ENCODE data around the gene TDO2.

TDO2 gene

GRCh38 chr4:155903453-155903852 lies at the start of gene TDO2:
Gene TDO2, plus strand, starts transcription at chr4:155903696. Its CDS starts 63 bp downstream, at chr4:155903759.
- no peak within 1 kb of the TSS for H3K4me3 Mint-ChIP-seq
- H3K4me1 Mint-ChIP-seq = peaks cover 4% of the 10 kb centered on the region
- peaks cover 4% of the 10 kb centered on the region for H3K27me3 Mint-ChIP-seq
- no peak for ATAC-seq (ENCODE audit: low read depth)
- no peak within 1 kb of the TSS for H3K27ac Mint-ChIP-seq
- H3K36me3 Mint-ChIP-seq = no peaks in the 10 kb centered on the region
- DNase-seq (ENCODE audit: low spot score in 2 of 2) = no peak
- no peaks in the 10 kb centered on the region for H3K9me3 Mint-ChIP-seq

GRCh38 chr4:155854582-155855226 lies 48.8 kb upstream of the TDO2 start:
- DNase-seq (ENCODE audit: low spot score in 2 of 2) = no peak
- Mint-ChIP-seq H3K4me1 (no peaks in the 10 kb centered on the region), H3K9me3 (no peaks in the 10 kb centered on the region), H3K36me3 (no peaks in the 10 kb centered on the region), H3K4me3 (no peak overlapping the region), H3K27me3 (no peaks in the 10 kb centered on the region), H3K27ac (no peak overlapping the region)
- no peak for ATAC-seq (ENCODE audit: low read depth)

- no peak overlapping the region for H3K4me3 Mint-ChIP-seq
- ATAC-seq (ENCODE audit: low read depth) = no peak
- no peak overlapping the region for H3K27ac Mint-ChIP-seq
- no peaks in the 10 kb centered on the region for H3K9me3 Mint-ChIP-seq
- no peaks in the 10 kb centered on the region for H3K27me3 Mint-ChIP-seq
- DNase-seq (ENCODE audit: low spot score in 2 of 2) = no peak
- no peaks in the 10 kb centered on the region for H3K4me1 Mint-ChIP-seq
- no peaks in the 10 kb centered on the region for H3K36me3 Mint-ChIP-seq
These were observed 47.6 kb upstream of the TDO2 start for GRCh38 chr4:155855897-155856296.

- ATAC-seq (ENCODE audit: low read depth) = no peak
- H3K27me3 Mint-ChIP-seq = no peaks in the 10 kb centered on the region
- H3K4me1 Mint-ChIP-seq = no peaks in the 10 kb centered on the region
- no peak within 1 kb of the TSS for H3K27ac Mint-ChIP-seq
- H3K9me3 Mint-ChIP-seq = peaks cover 10% of the 10 kb centered on the region
- peaks cover 2% of the 10 kb centered on the region for H3K36me3 Mint-ChIP-seq
- no peak for DNase-seq (ENCODE audit: low spot score in 2 of 2)
- no peak within 1 kb of the TSS for H3K4me3 Mint-ChIP-seq
These were observed 37.3 kb upstream of the TDO2 start, which contains the start of gene ASIC5 for GRCh38 chr4:155866177-155866576. Gene ASIC5, minus strand, starts transcription at chr4:155866277. Its CDS starts 51 bp downstream, at chr4:155866226.

- no peaks in the 10 kb centered on the region for H3K27me3 Mint-ChIP-seq
- H3K9me3 Mint-ChIP-seq = peaks cover 5% of the 10 kb centered on the region
- ATAC-seq (ENCODE audit: low read depth) = no peak
These were observed 27.6 kb upstream of the TDO2 start for GRCh38 chr4:155875878-155876277.

GRCh38 chr4:155877971-155878370 lies 25.5 kb upstream of the TDO2 start:
- H3K4me3 Mint-ChIP-seq = no peak overlapping the region
- no peaks in the 10 kb centered on the region for H3K36me3 Mint-ChIP-seq
- ATAC-seq (ENCODE audit: low read depth) (no peak), DNase-seq (ENCODE audit: low spot score in 2 of 2) (no peak)
- peaks cover 3% of the 10 kb centered on the region for H3K27me3 Mint-ChIP-seq
- no peak overlapping the region for H3K27ac Mint-ChIP-seq
- no peaks in the 10 kb centered on the region for H3K4me1 Mint-ChIP-seq
- H3K9me3 Mint-ChIP-seq = peaks cover 5% of the 10 kb centered on the region

More at GRCh38 chr4:155875878-155876277, 27.6 kb upstream of the TDO2 start:
- DNase-seq (ENCODE audit: low spot score in 2 of 2) = no peak
- no peak overlapping the region for H3K4me3 Mint-ChIP-seq
- no peaks in the 10 kb centered on the region for H3K4me1 Mint-ChIP-seq
- no peaks in the 10 kb centered on the region for H3K36me3 Mint-ChIP-seq
- H3K27ac Mint-ChIP-seq = no peak overlapping the region

GRCh38 chr4:155878611-155879010 lies 24.9 kb upstream of the TDO2 start:
- ATAC-seq (ENCODE audit: low read depth) (no peak), DNase-seq (ENCODE audit: low spot score in 2 of 2) (no peak)
- Mint-ChIP-seq H3K4me3 (no peak overlapping the region), H3K27ac (no peak overlapping the region), H3K4me1 (no peaks in the 10 kb centered on the region), H3K36me3 (no peaks in the 10 kb centered on the region), H3K9me3 (peaks cover 7% of the 10 kb centered on the region), H3K27me3 (peaks cover 3% of the 10 kb centered on the region)

- peaks cover 5% of the 10 kb centered on the region for H3K27me3 Mint-ChIP-seq
- H3K4me1 Mint-ChIP-seq = no peaks in the 10 kb centered on the region
- no peak for DNase-seq (ENCODE audit: low spot score in 2 of 2)
- ATAC-seq (ENCODE audit: low read depth) = no peak
- H3K4me3 Mint-ChIP-seq = no peak overlapping the region
- H3K9me3 Mint-ChIP-seq = peaks cover 11% of the 10 kb centered on the region
- no peaks in the 10 kb centered on the region for H3K36me3 Mint-ChIP-seq
- H3K27ac Mint-ChIP-seq = no peak overlapping the region
These were observed 23.7 kb upstream of the TDO2 start for GRCh38 chr4:155879767-155880166.

- peaks cover 5% of the 10 kb centered on the region for H3K27me3 Mint-ChIP-seq
- H3K4me1 Mint-ChIP-seq = no peaks in the 10 kb centered on the region
- H3K36me3 Mint-ChIP-seq = no peaks in the 10 kb centered on the region
- no peak for ATAC-seq (ENCODE audit: low read depth)
- H3K4me3 Mint-ChIP-seq = no peak overlapping the region
- H3K27ac Mint-ChIP-seq = no peak overlapping the region
- no peak for DNase-seq (ENCODE audit: low spot score in 2 of 2)
- H3K9me3 Mint-ChIP-seq = peaks cover 7% of the 10 kb centered on the region
These were observed 21.9 kb upstream of the TDO2 start for GRCh38 chr4:155881555-155881954.

- peaks cover 6% of the 10 kb centered on the region for H3K9me3 Mint-ChIP-seq
- no peaks in the 10 kb centered on the region for H3K36me3 Mint-ChIP-seq
These were observed 19.6 kb upstream of the TDO2 start for GRCh38 chr4:155883895-155884294.

GRCh38 chr4:155885666-155886065 lies 17.8 kb upstream of the TDO2 start:
- no peak for DNase-seq (ENCODE audit: low spot score in 2 of 2)
- H3K27ac Mint-ChIP-seq = no peak overlapping the region
- no peak for ATAC-seq (ENCODE audit: low read depth)
- peaks cover 5% of the 10 kb centered on the region for H3K27me3 Mint-ChIP-seq
- no peaks in the 10 kb centered on the region for H3K36me3 Mint-ChIP-seq
- H3K4me3 Mint-ChIP-seq = no peak overlapping the region
- H3K9me3 Mint-ChIP-seq = peaks cover 6% of the 10 kb centered on the region
- H3K4me1 Mint-ChIP-seq = no peaks in the 10 kb centered on the region

More at GRCh38 chr4:155883895-155884294, 19.6 kb upstream of the TDO2 start:
- no peak for DNase-seq (ENCODE audit: low spot score in 2 of 2)
- ATAC-seq (ENCODE audit: low read depth) = no peak
- Mint-ChIP-seq H3K4me3 (no peak overlapping the region), H3K27ac (no peak overlapping the region), H3K4me1 (no peaks in the 10 kb centered on the region), H3K27me3 (peaks cover 5% of the 10 kb centered on the region)

GRCh38 chr4:155887045-155887444 lies 16.5 kb upstream of the TDO2 start:
- no peak for ATAC-seq (ENCODE audit: low read depth)
- Mint-ChIP-seq H3K4me3 (no peak overlapping the region), H3K27ac (no peak overlapping the region), H3K9me3 (peaks cover 10% of the 10 kb centered on the region), H3K4me1 (no peaks in the 10 kb centered on the region), H3K36me3 (no peaks in the 10 kb centered on the region), H3K27me3 (peaks cover 10% of the 10 kb centered on the region)
- DNase-seq (ENCODE audit: low spot score in 2 of 2) = no peak

GRCh38 chr4:155887847-155888570 lies 15.5 kb upstream of the TDO2 start:
- no peaks in the 10 kb centered on the region for H3K4me1 Mint-ChIP-seq
- H3K27ac Mint-ChIP-seq = no peak overlapping the region
- H3K4me3 Mint-ChIP-seq = no peak overlapping the region
- no peak for DNase-seq (ENCODE audit: low spot score in 2 of 2)
- no peaks in the 10 kb centered on the region for H3K36me3 Mint-ChIP-seq
- H3K9me3 Mint-ChIP-seq = peaks cover 11% of the 10 kb centered on the region
- H3K27me3 Mint-ChIP-seq = peaks cover 7% of the 10 kb centered on the region
- ATAC-seq (ENCODE audit: low read depth) = no peak

- H3K27me3 Mint-ChIP-seq = peaks cover 5% of the 10 kb centered on the region
- no peak overlapping the region for H3K4me3 Mint-ChIP-seq
- peaks cover 5% of the 10 kb centered on the region for H3K9me3 Mint-ChIP-seq
- H3K4me1 Mint-ChIP-seq = no peaks in the 10 kb centered on the region
- H3K27ac Mint-ChIP-seq = no peak overlapping the region
- no peaks in the 10 kb centered on the region for H3K36me3 Mint-ChIP-seq
- no peak for DNase-seq (ENCODE audit: low spot score in 2 of 2)
- no peak for ATAC-seq (ENCODE audit: low read depth)
These were observed 14.3 kb upstream of the TDO2 start for GRCh38 chr4:155889031-155889793.
